Activated gamma-delta T cell treated with anti-CD3 and anti-CD28 coated beads, Interleukin-2, amount 50 U/mL, for 16 hours (primary cell): ENCODE data around the gene CAPZB.
"Not testable (repeated sequence)": the region's sequence is repeated elsewhere in the genome, so short reads cannot be mapped to it uniquely, and the experiment has no call there.

ENCODE experiments used
- DNase-seq: peaks from one replicate; pipeline ENCODE4 v3.0.0-alpha.2; 2020; ENCODE audit warnings: low read depth

Gene CAPZB

GRCh38 chr1:19497443-19497842 is 12.1 kb upstream of the CAPZB start:
- not testable (repeated sequence) for DNase-seq

DNA sequence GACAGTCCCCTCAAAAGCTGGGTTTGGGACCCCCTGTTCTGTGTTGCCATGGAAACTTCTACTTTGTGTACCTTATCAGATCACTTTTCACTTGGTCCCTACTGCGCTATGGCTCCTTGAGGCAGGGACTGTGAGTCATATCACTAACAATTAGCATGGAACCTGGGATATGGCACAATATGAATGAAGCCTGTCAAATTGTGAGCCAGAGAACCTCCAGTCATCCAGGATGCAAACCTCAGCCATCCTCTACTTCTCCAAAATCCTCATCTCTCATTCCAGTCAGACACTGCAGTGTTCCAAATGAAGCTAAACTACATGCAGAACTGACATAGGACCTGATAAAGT is 11.2 kb upstream of the CAPZB start:
- DNase-seq = no peak

DNA sequence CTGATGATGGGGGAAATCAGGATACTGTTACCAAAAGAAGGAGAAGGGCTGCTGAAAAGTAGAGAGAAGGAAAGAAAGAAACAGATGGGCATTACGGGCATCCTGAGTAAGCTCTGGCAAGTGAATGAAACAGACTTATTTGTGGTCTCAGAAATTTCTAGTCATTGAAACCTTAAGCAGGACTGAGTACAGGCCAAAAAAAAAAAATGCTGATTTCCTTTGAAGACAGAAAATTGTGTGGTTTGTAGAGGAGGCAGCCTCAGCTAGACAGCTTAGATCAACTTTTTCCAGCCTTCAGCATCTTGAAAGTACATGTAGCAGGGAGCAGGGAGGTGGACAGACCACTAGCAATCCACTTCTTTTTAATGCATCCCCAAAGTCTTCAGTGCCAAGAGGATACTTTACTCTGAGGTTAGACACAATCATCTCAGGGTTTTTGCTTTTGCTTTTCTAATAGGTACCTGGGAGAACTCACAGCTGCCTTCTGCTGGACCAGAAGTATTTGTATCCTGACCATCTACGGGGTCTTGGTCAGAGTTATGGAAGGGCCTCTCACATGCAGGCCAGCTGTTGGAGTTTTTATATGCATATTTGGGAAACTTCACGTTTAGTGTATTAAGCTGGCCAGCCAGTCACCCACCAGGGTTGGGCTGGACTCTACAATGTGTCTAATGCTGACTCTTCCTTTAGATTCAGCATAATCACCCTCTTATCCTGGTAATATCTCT is 10.6 kb upstream of the CAPZB start:
- DNase-seq = no peak

DNA sequence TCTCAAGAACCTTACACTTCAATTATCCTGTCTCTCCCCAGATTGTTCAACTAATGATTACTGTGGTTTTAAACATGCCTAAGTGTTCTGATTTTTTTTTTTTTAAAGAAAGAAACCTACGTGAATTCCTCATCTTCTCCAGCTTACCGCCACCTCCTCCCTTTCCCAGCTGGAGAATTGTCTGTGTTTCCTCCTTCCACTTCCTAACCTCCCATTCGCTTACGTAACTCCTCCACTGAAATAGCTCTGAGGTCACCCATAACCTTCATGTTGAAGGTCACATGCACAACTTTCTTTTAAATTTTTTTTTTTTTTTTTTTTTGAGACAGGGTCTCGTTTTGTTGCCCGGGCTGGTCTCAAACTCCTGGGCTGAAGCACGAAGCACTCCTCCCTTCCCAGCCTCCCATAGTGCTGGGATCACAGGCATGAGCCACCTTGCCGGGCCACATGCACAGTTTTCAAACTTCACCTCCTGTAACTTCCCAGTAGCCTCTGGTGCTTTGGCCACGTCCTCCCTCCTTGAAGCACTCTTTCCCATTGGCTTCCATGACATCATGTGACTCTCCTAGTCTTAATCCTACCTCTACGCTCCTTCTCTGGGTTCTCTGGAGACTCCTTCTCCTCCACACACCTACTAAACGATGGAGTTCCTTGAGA is 9.8 kb upstream of the CAPZB start:
- no peak for DNase-seq

- no peak for DNase-seq
Measured at GRCh38 chr1:19493547-19493946, 8.2 kb upstream of the CAPZB start.

DNA sequence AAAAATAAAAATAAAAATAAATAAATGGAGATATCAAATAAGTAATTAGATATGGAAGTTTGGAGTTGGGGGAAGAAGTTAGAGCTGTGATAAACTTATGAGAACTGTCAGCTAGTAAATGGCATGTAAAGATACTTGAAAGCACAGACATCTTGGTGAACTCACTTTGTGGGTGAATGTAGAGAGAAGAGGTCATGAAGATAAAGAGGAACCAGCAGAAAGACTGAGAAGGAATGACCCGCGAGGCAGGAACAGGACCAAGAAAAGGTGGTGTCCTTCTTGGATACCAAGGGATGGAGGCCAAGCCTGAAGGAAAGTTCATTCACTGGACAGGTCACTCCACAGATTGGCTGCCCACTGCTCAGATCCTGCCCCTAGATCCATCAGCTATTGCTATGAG is 4.7 kb upstream of the CAPZB start:
- DNase-seq = no peak

DNA sequence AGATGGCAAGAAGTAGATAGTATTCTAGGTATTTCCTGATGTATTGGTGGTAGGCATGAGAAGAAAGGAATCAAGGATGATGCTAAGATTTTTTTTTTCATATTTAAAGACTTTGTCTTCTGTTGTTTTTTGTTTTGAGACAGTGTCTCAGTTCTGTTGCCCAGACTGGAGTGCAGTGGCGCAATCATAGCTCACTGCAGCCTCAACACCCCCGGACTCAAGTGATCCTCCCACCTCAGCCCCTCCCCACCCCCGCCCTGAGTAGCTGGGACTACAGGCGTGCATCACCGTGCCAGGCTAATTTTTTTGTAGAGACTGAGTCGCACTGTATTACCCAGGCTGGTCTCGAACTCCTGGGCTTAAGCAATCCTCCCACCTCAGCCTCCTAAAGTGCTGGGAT is 2.8 kb upstream of the CAPZB start:
- DNase-seq = no peak

- DNase-seq = no peak
Measured at GRCh38 chr1:19484798-19485361, 459 bp downstream of the CAPZB start.

- no peak for DNase-seq
Measured at GRCh38 chr1:19484338-19484797, 971 bp downstream of the CAPZB start.

GRCh38 chr1:19483691-19484090 is 1.6 kb downstream of the CAPZB start:
- no peak for DNase-seq

- DNase-seq = no peak
Measured at GRCh38 chr1:19483261-19483660, 2.1 kb downstream of the CAPZB start.

DNA sequence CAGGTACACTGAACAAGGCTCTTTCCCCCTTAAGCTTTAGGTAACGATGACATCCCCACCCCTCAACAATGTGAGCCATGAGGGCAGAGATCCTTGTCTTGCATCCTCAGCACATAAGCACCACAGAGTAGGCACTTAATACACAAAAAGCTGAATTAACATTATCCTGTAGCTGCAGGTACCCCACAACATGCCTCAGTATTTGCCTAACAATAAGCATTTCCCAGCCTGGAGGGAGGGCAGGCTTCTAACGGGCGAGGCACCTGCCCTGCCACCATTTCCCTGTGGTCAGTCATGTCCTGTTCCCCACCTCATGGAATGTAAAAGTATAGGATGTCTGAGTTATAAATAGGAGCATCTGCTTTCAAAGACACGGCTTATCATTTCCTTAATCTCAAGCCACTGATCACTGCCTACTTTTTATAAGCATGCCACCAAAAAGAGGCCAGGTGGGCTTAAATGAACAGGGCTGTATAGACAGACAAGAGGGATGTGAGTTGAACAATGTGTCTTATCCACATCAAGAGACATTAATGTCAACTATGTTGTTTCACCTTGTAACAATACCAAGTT is 3.4 kb downstream of the CAPZB start:
- no peak for DNase-seq

- no peak for DNase-seq
Measured at GRCh38 chr1:19480282-19480681, 5.1 kb downstream of the CAPZB start.

DNA sequence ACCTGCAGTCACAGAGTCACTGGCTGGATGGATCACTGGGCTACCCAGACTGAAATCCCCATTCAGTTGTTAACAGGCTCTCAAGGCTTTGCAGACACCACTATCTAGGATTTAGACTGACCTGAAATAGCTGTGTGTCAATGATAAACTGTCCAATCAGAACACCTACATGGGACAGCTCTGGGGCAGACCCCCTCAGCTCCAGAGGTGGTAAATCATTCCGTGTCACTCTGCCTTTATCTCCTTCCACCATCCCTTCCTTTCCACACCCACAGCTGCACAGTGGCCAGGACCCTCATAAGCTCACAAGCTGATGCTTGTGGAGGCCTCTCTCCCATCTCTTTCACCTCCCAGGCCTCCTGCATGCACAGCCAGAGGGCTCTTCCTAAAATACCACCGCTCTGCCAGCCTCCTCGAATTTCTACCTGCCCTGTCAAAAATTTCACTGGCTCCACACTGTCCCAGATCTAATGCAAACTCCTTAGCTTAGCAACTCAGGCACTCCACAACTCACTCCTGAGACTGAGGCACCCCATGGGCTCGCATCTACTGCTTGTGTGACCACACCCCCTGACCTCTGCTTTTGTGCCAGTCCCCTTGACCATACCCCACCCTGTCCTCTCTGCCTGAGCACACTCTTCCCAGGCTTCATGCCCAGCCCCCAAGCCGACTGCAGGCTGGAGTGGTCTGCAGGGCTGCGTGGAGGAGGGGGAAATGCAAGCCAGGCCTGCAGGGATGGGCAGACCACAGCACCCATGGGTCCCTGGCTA is 5.8 kb downstream of the CAPZB start:
- DNase-seq = no peak

GRCh38 chr1:19478322-19478721 is 7.0 kb downstream of the CAPZB start:
- DNase-seq = no peak

- no peak for DNase-seq
Measured at GRCh38 chr1:19477284-19478249, 7.8 kb downstream of the CAPZB start.

DNA sequence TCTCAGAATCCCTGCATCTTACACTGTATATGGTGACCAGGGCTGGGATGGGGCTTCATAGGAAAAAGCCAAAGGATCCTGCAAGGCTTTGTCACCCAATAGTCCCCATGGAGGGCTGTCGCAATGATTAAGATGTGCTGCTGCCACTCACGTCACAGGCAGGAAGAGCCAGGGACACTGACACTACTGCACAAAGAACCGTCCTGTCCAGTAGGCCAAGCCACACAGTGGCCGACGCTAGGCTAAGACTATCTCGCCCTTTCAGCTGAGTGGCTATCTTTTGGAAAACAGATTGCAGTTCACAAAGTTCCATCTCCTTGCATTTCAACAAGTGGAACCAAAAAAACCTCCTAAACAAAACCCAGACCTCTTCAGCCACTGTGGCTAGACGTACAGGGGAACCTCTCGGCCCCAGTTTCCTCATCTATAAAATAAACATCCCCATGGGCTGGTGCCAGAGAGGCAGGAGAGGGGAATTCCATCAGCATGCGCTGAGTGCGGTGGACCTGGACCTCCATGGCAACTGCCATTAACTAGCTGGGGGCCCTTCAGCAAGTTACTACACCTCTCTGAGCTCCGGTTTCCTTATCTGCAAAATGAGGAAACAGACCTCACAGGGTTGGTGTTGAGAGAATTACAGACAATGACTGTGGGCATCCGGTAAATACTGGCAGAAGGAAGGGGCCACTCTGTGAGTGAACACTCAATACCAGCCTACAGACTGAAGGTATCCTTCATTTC is 8.7 kb downstream of the CAPZB start:
- DNase-seq = no peak

GRCh38 chr1:19475296-19475695 is 10.0 kb downstream of the CAPZB start:
- no peak for DNase-seq

DNA sequence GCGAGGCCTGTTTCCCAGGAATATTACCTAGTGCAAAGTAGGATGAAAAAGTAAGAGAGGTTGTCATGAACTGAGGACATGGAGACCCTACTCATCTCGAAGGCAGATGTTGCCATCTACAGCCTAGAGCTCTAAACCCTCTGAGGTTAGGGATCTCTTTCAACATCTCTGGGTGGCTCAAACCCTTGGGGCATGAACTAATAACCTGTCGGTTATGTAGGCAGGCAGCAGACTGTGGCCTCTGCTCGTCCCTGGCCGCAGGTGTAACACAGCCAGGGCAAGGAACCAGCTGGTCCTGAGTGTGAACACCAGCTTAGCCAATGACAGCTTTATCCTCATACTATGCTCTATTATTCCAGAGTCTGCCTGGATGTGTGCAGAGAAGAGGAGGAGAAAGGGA is 13.2 kb downstream of the CAPZB start:
- DNase-seq = no peak

DNA sequence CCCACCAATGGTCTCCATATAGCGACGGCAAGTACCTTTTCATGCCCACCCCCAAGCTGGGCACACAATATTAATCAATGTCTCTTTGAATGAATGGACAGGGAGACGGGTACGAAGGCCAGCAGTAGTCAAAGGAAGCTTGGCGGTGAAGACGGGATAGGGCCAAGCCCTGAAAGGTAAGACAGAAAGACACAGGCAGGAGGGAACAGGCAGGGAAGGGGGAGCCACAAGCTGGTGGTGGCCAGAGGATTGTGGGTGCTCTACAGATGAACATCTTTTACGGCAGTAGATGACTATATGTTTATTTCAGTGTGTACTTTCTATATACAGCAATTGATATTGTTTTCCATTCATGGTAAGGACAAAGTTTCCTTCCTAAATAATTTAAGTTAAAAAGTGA is 16.3 kb downstream of the CAPZB start:
- no peak for DNase-seq
